GM18505 (cell line): ENCODE measurements around the gene REXO5.

Source experiments
- ATAC-seq: cut with Tn5 transposase; IDR thresholded peaks from one replicate; pipeline ENCODE4 v1.9.1; 2021; ENCODE audit not compliant: unreplicated experiment
- POLR2A ChIP-seq: IDR thresholded peaks from 4 replicates; pipeline ENCODE4 v1.6.1; 2011; ENCODE audit warnings: borderline replicate concordance; ENCODE audit not compliant: insufficient read depth, insufficient read length; ENCODE audit errors: extremely low read depth

REXO5 gene

DNA sequence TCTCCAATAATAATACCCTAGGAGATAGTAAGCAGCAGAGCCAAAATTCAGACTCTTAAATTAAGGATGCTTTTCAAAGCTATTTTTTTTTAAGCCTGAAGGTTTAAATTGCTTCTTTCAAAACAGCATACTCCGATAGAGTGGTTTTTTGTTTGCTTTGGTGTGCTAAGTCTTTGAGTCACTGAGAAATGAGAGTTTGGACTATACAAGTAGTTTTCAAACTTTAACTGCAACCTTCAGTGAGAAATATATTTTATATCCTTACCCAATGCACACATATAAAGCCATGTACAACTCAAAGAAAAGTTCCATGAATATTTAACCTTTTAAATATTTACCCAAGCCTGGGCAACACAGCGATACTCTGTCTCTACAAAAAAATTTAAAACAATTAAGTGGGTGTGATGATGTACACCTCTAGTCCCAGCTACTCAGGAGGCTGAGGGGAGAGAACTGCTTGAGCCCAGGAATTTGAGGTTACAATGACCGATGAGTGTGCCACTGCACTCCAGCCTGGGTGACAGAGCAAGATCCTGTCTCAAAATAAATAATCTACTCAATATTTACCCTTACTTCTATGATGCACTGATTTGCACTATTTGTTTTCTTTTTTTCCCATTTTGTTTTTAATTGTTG, 74.7 kb downstream of the REXO5 start:
- TF ChIP-seq POLR2A = no peak
- no peak for ATAC-seq

DNA sequence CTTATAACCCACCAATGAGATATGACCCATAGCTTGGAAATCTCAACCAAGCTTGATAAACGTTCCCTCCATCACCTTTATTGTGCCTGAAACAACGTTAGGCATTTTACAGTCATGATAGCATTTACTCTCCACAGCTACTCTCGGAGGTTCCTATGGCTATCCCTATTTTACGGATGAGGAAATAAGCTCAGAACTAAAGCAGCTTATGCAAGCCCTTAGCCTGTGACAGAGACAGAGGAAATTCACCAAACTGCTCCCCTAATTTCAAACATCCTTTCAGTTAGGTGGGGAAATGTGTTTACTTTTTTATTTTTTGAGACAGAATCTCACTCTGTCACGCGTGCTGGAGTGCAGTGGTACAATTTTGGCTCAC, 75.2 kb downstream of the REXO5 start:
- no peak for TF ChIP-seq POLR2A

DNA sequence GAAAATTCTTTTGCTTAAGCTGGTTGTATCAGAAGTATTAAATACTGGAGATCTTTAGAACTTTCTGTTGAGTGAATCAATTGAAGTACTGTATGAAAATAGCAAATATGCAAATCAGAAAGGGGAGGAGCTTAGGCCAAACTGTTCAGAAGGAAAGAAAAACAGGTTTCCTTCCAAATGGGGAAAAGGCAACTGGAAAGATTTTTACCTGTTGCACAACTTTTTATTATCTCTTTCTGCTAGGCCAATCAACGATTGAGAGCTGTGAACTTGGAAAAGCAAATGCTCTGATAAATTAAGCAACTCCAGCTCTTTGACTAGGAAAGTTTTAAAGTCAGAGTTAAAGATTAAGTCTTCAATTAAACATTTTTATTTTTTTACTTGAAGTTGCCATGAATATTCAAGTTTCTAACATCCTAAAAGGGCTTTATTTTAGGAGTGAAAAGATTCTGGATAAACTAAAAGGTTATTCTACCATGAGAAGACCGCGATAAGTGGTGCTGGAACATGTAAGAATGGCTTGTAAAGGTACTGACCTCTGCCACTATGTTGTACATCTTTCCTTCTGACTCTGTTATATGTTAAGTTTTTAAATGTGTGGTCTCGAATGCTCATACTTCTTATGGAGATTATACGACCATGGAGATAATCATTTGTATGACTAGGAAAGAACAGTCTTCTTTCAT, 77.4 kb downstream of the REXO5 start:
- no peak for TF ChIP-seq POLR2A
- no peak for ATAC-seq

More for the DNA sequence above, 75.2 kb downstream of the REXO5 start:
- ATAC-seq = no peak

DNA sequence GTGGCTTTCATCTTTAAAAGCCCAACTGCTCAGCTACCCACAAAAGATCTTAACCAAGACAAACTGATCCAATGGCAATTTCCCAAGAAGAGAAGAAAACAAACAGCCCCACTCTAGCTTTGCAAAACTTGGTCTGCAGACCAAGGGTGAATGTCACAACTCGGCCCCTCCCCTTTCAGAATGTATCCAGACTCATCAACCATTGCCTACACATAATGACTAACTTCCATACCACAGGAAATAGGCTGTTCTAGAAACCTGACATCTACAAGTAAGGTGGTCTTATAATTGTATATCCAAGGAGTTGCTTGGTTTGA, 77.9 kb downstream of the REXO5 start:
- no peak for ATAC-seq
- TF ChIP-seq POLR2A = no peak

DNA sequence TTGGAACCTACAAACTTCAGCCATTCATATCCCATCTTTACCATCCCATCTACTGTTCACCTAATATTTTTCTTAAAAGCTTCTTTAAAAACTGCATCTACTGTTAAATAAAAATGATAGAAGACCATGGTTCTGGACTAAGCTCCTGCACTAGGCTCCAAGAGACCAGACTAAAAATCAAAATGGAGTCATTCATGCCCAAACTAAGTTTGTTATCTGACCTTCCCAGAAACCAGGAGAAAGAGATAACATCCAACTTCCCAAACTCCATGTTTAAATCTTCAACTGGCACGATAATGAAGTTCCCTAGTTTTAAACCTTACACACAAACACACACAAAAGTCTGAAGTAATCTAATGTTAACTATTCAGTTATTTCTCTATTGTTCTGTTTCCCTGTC, 80.0 kb downstream of the REXO5 start:
- ATAC-seq = no peak
- TF ChIP-seq POLR2A = no peak

DNA sequence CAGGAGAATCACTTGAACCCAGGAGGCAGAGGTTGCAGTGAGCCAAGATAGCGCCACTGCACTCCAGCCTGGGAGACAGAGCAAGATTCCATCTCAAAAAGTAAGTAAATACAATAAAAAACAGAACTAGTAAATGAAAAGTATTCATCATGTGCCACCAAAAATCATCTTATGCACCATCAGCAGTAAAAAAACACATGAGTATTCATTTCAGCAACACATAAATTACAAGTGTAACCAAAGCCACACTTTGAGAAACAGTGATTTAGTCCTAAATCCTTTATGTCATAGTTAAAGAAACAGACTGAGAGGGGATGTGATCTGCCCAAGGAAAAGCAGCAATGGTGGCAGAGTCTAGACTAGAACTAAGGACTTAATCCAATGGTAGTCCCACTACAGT, 80.9 kb downstream of the REXO5 start:
- TF ChIP-seq POLR2A = no peak

DNA sequence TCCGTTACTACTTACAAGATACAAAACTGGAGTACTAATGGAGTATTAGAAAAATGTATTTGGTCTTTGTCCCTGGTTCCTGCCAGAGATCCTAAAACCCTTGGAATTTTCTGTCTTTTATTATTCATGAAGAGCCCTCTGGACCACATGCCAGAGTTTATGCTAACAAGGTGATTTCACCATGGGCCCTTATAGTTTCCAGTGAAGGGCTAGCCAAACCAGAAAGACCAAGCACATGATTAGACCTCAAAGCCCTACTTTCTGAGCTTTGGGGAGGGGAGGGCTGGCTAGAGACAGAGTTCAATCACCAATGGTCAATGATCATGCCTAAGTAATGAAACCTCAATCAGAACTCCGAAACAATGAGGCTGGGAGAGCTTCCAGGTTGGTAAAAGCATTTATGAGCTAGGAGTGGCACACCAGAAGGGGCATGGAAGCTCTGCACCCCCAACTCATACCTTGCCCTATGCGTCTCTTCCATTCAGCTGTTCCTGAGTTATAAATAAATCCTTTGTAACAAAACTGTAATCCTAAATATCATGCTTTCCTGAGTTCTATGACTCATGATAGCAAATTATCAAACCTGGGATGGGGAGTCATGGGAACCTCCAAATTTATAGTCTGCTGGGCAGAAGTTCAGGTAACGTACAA, 83.4 kb downstream of the REXO5 start:
- TF ChIP-seq POLR2A = no peak
- no peak for ATAC-seq

More for the DNA sequence above, 80.9 kb downstream of the REXO5 start:
- no peak for ATAC-seq

DNA sequence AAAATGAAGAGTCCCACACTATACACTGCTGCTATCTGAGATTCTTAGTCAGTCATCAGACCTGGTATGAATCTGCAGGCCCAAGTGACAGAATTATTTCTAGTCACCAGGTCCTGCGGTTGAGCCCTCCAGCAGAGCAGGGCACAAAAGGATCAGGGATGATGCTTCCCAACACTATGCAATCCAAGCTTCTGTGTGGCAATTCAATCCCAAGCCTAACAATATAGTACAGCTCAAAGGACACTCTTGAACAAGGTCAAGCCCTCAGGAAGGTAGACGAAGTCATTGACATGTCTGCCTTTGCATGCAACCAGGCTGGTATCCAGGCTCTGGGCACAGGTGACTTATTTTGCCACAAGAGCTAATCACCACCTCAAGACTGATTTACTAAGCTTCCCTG, 88.1 kb downstream of the REXO5 start:
- TF ChIP-seq POLR2A = no peak

DNA sequence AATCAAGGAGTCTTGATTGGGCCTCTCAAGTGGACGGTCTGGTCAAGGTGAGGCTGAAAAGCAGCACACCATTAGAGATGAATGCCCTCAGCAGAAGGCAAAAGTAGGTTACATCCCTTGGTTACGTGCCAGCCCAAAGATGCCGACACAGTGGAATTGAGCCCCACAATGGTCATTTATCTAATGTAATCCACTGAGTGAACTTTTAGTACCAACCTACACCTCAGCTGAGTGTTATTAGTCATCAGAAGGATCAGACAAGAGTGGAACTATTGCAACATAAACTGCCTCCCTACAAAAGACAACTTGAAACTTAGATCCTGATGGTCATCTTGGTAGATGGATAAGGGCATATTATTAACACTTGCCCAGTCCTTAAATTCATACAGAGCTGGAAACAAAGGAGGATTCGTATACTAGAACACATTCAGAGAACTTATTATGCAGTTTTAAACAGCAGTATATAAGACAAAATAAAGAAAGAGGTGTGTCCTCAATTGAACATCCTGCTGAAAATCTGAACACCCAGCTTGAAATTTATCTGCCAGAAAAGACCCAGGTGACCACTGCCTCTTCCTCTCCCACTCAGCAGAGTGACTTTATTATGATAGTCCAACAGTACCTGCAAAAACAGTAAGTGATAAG, 91.0 kb downstream of the REXO5 start:
- ATAC-seq = no peak
- no peak for TF ChIP-seq POLR2A

More for the DNA sequence above, 88.1 kb downstream of the REXO5 start:
- no peak for ATAC-seq

DNA sequence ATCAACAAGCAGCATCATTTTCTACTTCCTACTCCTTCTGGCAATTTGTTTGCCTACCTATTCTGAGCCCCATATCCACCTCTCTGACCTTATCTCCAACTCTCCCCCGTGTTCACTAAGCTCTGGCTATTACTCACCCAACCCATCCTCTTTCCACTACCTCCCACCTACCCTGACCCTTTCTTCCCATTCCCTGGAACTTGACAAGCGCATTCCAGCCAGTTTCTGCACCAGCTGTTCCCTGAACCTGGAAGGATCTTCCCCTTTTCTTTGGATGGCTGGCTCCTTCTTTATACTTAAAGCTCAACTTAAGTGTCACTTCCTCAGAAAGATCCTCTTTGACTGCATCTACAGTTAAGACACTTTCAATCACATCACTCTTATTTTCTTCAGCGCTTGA, 91.6 kb downstream of the REXO5 start:
- no peak for ATAC-seq
- TF ChIP-seq POLR2A = no peak

DNA sequence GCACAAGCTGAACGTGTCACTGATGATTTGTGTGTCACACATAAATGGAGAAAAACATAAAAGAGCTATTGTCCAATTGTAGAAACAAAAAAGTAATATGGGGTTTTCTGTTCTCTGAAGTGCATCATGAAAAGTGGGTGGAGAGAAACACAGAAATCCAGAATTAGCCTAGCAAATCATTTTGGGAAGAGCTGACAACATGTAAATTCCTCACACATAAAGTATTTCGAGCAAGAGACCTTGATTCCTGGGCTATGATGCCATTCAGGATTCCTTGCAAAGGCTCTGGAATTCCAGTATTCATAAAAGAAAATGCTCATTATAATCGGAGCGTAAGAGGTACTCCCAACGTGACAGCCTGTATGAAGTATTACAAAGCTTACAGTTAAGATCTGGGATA, 92.7 kb downstream of the REXO5 start:
- ATAC-seq = no peak
- no peak for TF ChIP-seq POLR2A
